ENCODE measurements around the gene CEP290.

Gene CEP290

DNA sequence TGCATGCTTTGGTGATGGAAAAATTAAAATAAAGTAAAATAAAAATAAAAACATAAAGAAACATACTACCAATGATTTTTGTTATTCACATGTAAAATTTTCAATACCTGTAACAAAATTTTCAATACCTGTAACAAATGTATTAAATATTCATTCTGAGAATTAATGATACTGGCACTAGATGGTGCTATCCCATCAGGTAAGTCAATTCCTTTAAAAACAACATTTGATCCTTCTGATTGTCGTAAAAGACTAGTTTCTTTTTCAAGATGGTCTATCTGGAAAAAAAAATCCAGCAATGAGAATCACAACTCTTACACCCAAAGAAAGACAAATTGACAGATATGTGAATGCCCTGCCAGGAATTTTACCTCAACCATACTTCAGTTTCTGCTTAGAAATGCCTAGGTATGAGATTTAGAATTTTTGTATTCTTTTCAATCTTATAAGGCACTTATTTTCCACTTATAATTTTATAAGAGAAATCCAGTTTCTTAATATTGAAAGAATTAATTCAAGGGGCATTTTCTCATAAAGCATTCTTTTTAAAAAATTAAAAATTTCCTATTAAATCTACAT, 30.7 kb downstream of the CEP290 start:
- Histone ChIP-seq H3K9ac (ENCODE audit: low read length in 5 of 5) (peak overlapping the region in 3 of 5 donors; percentile 12 to 62 (median 51)), H3K27ac (ENCODE audit: low read depth, low read length) (no peak overlapping the region), H3K9me3 (ENCODE audit: control insufficient read depth in 5 of 5, low read length in 5 of 5) (no peaks in the 10 kb centered on the region), H3K27me3 (ENCODE audit: control insufficient read depth in 5 of 5, insufficient read depth in 4 of 5, low read length in 5 of 5) (no peaks in the 10 kb centered on the region), H3K36me3 (ENCODE audit: control insufficient read depth in 5 of 5, insufficient read depth in 5 of 5, low read length in 5 of 5) (peaks cover 10 to 40% (median 22%) of the 10 kb centered on the region in 5 donors), H3K4me3 (ENCODE audit: low read depth in 1 of 5, low read length in 5 of 5) (peak overlapping the region in 2 of 5 donors; percentile 16 to 56), H3K4me1 (ENCODE audit: control insufficient read depth in 5 of 5, insufficient read depth in 5 of 5, low read length in 5 of 5) (peaks cover 0 to 3% (median 0%) of the 10 kb centered on the region in 5 donors)

DNA sequence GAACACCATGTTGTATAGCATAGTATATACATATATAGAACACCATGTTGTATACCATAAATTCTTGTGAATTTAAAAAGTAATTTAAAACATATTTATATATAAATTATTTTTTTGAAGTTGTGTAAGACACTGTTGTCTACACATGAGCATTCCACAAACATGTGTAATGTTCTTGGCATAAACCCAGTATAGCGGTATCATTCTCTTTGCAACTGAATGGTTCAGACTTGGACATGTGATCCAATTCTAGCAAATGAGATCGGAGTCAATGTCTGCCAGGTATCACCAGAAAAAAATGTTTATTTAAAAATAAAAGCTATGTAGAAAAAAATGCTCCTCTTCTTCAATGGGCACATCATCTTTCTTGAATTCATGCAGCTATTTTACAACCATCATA, 33.9 kb downstream of the CEP290 start:
- Histone ChIP-seq H3K4me3 (ENCODE audit: low read depth in 1 of 5, low read length in 5 of 5) (no peak overlapping the region), H3K36me3 (ENCODE audit: control insufficient read depth in 5 of 5, insufficient read depth in 5 of 5, low read length in 5 of 5) (peaks cover 6 to 30% (median 25%) of the 10 kb centered on the region in 5 donors), H3K9ac (ENCODE audit: low read length in 5 of 5) (no peak overlapping the region), H3K27ac (ENCODE audit: low read depth, low read length) (no peak overlapping the region), H3K9me3 (ENCODE audit: control insufficient read depth in 5 of 5, low read length in 5 of 5) (no peaks in the 10 kb centered on the region), H3K4me1 (ENCODE audit: control insufficient read depth in 5 of 5, insufficient read depth in 5 of 5, low read length in 5 of 5) (peaks cover 0 to 3% (median 0%) of the 10 kb centered on the region in 5 donors), H3K27me3 (ENCODE audit: control insufficient read depth in 5 of 5, insufficient read depth in 4 of 5, low read length in 5 of 5) (no peaks in the 10 kb centered on the region)

DNA sequence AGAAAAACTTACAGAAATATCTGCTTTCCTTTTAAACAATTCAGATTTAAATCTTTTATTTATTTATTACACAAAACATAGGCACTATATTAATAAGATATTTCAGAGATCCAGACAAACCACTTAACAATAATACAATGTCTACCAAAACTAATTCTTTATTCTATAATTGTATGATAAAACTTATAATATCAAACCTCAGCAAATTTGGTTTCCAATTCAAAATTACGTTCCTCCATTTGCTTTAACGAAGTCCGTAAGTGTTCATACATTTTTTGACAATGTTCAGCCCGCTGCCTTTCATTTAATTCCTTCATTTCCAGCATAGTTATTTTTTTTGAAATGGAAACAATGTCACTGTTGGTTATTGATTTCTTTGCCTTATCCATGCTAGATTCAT, 48.3 kb downstream of the CEP290 start:
- H3K27me3 ChIP-seq (ENCODE audit: control insufficient read depth in 5 of 5, insufficient read depth in 4 of 5, low read length in 5 of 5), result no peaks in the 10 kb centered on the region
- no peak overlapping the region for H3K9ac ChIP-seq (ENCODE audit: low read length in 5 of 5)
- no peaks in the 10 kb centered on the region for H3K4me1 ChIP-seq (ENCODE audit: control insufficient read depth in 5 of 5, insufficient read depth in 5 of 5, low read length in 5 of 5)
- no peaks in the 10 kb centered on the region for H3K9me3 ChIP-seq (ENCODE audit: control insufficient read depth in 5 of 5, low read length in 5 of 5)
- H3K4me3 ChIP-seq (ENCODE audit: low read depth in 1 of 5, low read length in 5 of 5), result no peak overlapping the region
- no peak overlapping the region for H3K27ac ChIP-seq (ENCODE audit: low read depth, low read length)
- H3K36me3 ChIP-seq (ENCODE audit: control insufficient read depth in 5 of 5, insufficient read depth in 5 of 5, low read length in 5 of 5), result peaks cover 11 to 30% (median 13%) of the 10 kb centered on the region in 5 donors

DNA sequence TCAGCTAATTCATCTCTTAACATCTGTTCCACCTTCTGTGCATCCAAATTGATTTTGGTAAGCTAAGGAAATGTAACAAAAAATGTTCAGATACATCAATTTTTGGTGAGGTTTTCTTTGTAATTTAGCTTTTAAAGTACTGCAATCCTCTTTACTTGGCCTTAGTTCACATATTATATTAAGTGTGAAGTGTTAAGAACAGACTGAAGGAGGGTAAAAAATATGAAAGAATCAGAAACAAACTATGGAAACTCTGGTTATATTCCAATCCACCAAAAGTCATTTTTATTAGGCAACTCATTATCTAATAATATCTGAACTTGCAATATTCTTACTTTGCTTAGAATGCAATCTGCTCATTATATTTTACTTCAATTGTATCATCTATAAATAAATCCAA, 49.1 kb downstream of the CEP290 start:
- H3K27ac ChIP-seq (ENCODE audit: low read depth, low read length), result no peak overlapping the region
- H3K9me3 ChIP-seq (ENCODE audit: control insufficient read depth in 5 of 5, low read length in 5 of 5), result no peaks in the 10 kb centered on the region
- H3K36me3 ChIP-seq (ENCODE audit: control insufficient read depth in 5 of 5, insufficient read depth in 5 of 5, low read length in 5 of 5), result peaks cover 10 to 27% (median 12%) of the 10 kb centered on the region in 5 donors
- H3K27me3 ChIP-seq (ENCODE audit: control insufficient read depth in 5 of 5, insufficient read depth in 4 of 5, low read length in 5 of 5), result no peaks in the 10 kb centered on the region
- H3K4me1 ChIP-seq (ENCODE audit: control insufficient read depth in 5 of 5, insufficient read depth in 5 of 5, low read length in 5 of 5), result no peaks in the 10 kb centered on the region
- no peak overlapping the region for H3K4me3 ChIP-seq (ENCODE audit: low read depth in 1 of 5, low read length in 5 of 5)
- no peak overlapping the region for H3K9ac ChIP-seq (ENCODE audit: low read length in 5 of 5)

DNA sequence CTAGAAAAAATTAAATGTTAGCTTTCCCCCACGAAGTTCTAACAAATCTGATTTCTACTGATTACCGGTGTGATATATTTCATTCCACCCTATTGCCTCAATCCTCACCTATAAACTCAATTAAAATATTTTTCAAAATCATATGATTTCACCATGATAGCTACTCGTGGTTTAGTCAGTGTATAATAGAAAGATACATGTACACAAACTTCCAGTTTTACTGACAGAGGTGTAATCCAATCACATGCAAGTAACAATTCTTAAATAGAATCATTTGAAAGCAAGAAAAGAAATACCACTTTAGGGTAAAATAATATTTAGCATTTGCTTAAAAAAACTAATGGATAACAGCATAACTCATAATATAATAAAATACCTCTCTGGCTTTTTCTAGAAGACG, 57.7 kb downstream of the CEP290 start:
- H3K4me3 ChIP-seq (ENCODE audit: low read depth in 1 of 5, low read length in 5 of 5), result no peak overlapping the region
- H3K27me3 ChIP-seq (ENCODE audit: control insufficient read depth in 5 of 5, insufficient read depth in 4 of 5, low read length in 5 of 5), result no peaks in the 10 kb centered on the region
- peaks cover 18 to 57% (median 47%) of the 10 kb centered on the region in 5 donors for H3K36me3 ChIP-seq (ENCODE audit: control insufficient read depth in 5 of 5, insufficient read depth in 5 of 5, low read length in 5 of 5)
- H3K4me1 ChIP-seq (ENCODE audit: control insufficient read depth in 5 of 5, insufficient read depth in 5 of 5, low read length in 5 of 5), result no peaks in the 10 kb centered on the region
- H3K9me3 ChIP-seq (ENCODE audit: control insufficient read depth in 5 of 5, low read length in 5 of 5), result no peaks in the 10 kb centered on the region
- no peak overlapping the region for H3K27ac ChIP-seq (ENCODE audit: low read depth, low read length)
- no peak overlapping the region for H3K9ac ChIP-seq (ENCODE audit: low read length in 5 of 5)

DNA sequence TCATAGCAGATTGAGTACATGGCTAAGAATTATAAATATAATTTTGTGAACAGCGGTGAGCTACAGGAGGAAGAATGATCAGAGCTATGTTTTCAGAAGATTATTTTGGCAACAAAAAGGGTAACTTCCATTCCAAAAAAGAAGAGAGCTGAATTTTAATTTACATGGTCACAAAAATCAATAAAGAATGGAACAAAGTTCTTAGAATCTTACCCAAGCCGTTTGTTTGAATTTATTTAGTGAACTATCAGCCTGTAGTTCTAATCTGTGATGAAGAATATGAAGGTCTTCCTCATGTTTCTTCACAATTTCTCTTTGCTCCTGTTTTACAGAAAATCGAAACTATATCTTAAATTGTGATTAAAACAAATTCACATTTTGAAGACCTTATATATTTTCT, 58.3 kb downstream of the CEP290 start:
- Histone ChIP-seq H3K9me3 (ENCODE audit: control insufficient read depth in 5 of 5, low read length in 5 of 5) (no peaks in the 10 kb centered on the region), H3K9ac (ENCODE audit: low read length in 5 of 5) (no peak overlapping the region), H3K4me1 (ENCODE audit: control insufficient read depth in 5 of 5, insufficient read depth in 5 of 5, low read length in 5 of 5) (no peaks in the 10 kb centered on the region), H3K36me3 (ENCODE audit: control insufficient read depth in 5 of 5, insufficient read depth in 5 of 5, low read length in 5 of 5) (peaks cover 17 to 55% (median 44%) of the 10 kb centered on the region in 5 donors), H3K27me3 (ENCODE audit: control insufficient read depth in 5 of 5, insufficient read depth in 4 of 5, low read length in 5 of 5) (no peaks in the 10 kb centered on the region), H3K4me3 (ENCODE audit: low read depth in 1 of 5, low read length in 5 of 5) (no peak overlapping the region), H3K27ac (ENCODE audit: low read depth, low read length) (no peak overlapping the region)

DNA sequence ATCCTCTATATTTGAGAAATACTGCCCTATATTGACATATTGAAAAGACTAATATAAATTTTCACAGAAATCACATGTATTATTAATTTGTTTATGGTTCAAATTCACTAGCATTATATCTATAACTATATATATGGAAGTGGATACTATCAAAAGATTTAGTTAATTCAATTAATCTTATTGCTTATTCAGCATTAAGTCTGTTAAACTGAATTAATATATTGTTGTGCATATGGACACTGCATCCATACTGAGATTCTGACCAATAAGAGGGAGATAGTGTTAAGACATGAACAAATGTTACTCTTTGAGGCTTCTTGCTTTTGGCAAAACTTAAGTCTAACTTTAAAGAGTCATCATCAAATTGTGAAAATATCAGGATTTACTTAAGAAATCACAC, 60.6 kb downstream of the CEP290 start:
- Histone ChIP-seq H3K4me1 (ENCODE audit: control insufficient read depth in 5 of 5, insufficient read depth in 5 of 5, low read length in 5 of 5) (no peaks in the 10 kb centered on the region), H3K27me3 (ENCODE audit: control insufficient read depth in 5 of 5, insufficient read depth in 4 of 5, low read length in 5 of 5) (no peaks in the 10 kb centered on the region), H3K9me3 (ENCODE audit: control insufficient read depth in 5 of 5, low read length in 5 of 5) (no peaks in the 10 kb centered on the region), H3K9ac (ENCODE audit: low read length in 5 of 5) (no peak overlapping the region), H3K4me3 (ENCODE audit: low read depth in 1 of 5, low read length in 5 of 5) (no peak overlapping the region), H3K36me3 (ENCODE audit: control insufficient read depth in 5 of 5, insufficient read depth in 5 of 5, low read length in 5 of 5) (peaks cover 22 to 59% (median 50%) of the 10 kb centered on the region in 5 donors), H3K27ac (ENCODE audit: low read depth, low read length) (no peak overlapping the region)

DNA sequence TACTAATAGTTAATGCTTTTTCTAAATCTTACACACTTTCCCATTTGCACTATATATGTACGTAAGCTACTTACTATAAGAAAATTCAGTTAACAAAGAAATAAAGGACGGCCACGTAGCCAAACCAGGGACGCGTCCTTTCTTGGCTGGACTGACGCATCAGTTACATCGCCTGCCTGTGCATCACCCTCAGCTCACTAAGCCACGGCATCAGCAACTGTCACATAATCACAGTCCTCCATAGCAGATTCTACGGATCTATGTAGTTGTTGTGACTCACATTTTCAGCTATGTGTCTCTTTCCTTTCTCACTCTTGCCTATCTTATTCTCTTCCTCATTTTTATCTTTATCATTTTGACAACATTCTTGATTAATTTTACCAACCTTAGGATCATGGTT, 74.6 kb downstream of the CEP290 start:
- Histone ChIP-seq H3K9ac (ENCODE audit: low read length in 5 of 5) (no peak overlapping the region), H3K4me3 (ENCODE audit: low read depth in 1 of 5, low read length in 5 of 5) (no peak overlapping the region), H3K4me1 (ENCODE audit: control insufficient read depth in 5 of 5, insufficient read depth in 5 of 5, low read length in 5 of 5) (no peaks in the 10 kb centered on the region), H3K27ac (ENCODE audit: low read depth, low read length) (no peak overlapping the region), H3K27me3 (ENCODE audit: control insufficient read depth in 5 of 5, insufficient read depth in 4 of 5, low read length in 5 of 5) (no peaks in the 10 kb centered on the region), H3K9me3 (ENCODE audit: control insufficient read depth in 5 of 5, low read length in 5 of 5) (no peaks in the 10 kb centered on the region), H3K36me3 (ENCODE audit: control insufficient read depth in 5 of 5, insufficient read depth in 5 of 5, low read length in 5 of 5) (peaks cover 6 to 34% (median 12%) of the 10 kb centered on the region in 5 donors)

DNA sequence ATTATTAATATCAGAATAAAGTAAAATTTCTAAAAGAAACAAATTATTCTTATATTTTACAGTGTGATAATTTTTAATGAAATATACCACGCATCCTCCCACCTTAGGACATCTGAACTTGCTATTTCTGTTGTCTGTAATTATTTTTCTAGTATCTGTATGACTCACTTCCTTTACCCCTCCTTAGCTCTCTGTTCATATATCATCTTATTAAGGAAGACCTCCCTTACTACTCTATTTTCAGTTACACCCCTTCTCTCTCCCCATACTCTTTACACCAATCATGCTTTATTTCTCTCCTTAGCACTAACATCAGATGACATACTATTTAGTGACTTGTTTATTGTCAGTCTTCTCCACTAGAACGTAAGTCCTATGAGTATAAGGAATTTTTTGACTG, 78.5 kb downstream of the CEP290 start:
- Histone ChIP-seq H3K27ac (ENCODE audit: low read depth, low read length) (no peak overlapping the region), H3K4me1 (ENCODE audit: control insufficient read depth in 5 of 5, insufficient read depth in 5 of 5, low read length in 5 of 5) (no peaks in the 10 kb centered on the region), H3K9me3 (ENCODE audit: control insufficient read depth in 5 of 5, low read length in 5 of 5) (no peaks in the 10 kb centered on the region), H3K4me3 (ENCODE audit: low read depth in 1 of 5, low read length in 5 of 5) (no peak overlapping the region), H3K36me3 (ENCODE audit: control insufficient read depth in 5 of 5, insufficient read depth in 5 of 5, low read length in 5 of 5) (peaks cover 5 to 24% (median 9%) of the 10 kb centered on the region in 5 donors), H3K27me3 (ENCODE audit: control insufficient read depth in 5 of 5, insufficient read depth in 4 of 5, low read length in 5 of 5) (no peaks in the 10 kb centered on the region), H3K9ac (ENCODE audit: low read length in 5 of 5) (no peak overlapping the region)

DNA sequence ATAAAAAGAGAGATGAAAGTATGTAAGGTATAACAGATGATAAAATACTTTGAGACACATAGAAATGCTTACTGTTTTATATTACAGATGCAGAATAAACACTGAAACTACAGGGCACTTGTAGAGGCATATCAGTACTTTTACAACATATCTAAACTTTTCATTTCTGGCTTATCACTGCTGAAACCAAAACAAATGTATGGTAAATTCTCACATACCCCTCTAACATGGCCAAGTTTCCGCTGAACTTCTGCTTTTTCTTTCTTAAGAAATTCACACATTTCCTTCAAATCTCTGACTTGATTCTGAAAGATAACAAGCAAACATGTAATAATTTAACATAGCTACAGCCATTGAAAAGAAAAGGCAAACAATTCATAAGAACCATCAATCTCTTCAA, 79.4 kb downstream of the CEP290 start:
- Histone ChIP-seq H3K4me1 (ENCODE audit: control insufficient read depth in 5 of 5, insufficient read depth in 5 of 5, low read length in 5 of 5) (no peaks in the 10 kb centered on the region), H3K27ac (ENCODE audit: low read depth, low read length) (no peak overlapping the region), H3K9ac (ENCODE audit: low read length in 5 of 5) (no peak overlapping the region), H3K9me3 (ENCODE audit: control insufficient read depth in 5 of 5, low read length in 5 of 5) (no peaks in the 10 kb centered on the region), H3K27me3 (ENCODE audit: control insufficient read depth in 5 of 5, insufficient read depth in 4 of 5, low read length in 5 of 5) (no peaks in the 10 kb centered on the region), H3K4me3 (ENCODE audit: low read depth in 1 of 5, low read length in 5 of 5) (no peak overlapping the region), H3K36me3 (ENCODE audit: control insufficient read depth in 5 of 5, insufficient read depth in 5 of 5, low read length in 5 of 5) (peaks cover 13 to 29% (median 18%) of the 10 kb centered on the region in 5 donors)
